ENCODE results near the gene ARMH2.

ARMH2 gene

GRCh38 chr6:24802271-24803059 lies 3.7 kb upstream of the ARMH2 start:
- no peak for TF ChIP-seq CTCF (conservative IDR thresholded peaks at IDR 0.05; ENCODE audit: control insufficient read depth, insufficient read depth, low read depth, low read length)
- no peak overlapping the region for H3K4me3 ChIP-seq (ENCODE audit: control insufficient read depth, low read depth, low read length)
- peak; percentile 50 for DNase-seq (ENCODE audit: low read depth)

DNA sequence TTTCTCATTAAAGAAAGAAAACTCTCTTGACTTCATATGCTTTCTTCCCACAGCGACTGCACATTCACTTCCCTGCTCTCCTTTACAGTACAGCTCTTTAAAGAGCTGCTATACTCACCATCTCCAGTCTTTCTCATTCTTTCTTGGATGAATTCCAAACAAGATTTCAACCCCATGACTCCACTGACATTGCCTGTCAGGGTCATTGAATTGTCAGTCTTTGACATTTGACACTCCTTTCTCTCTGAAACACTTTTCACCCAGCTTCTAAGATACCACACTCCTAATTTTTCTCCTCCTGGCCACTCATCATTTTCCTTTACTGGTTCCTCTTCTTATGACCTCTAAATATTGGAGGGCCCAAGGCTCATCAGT lies 811 bp upstream of the ARMH2 start:
- TF ChIP-seq CTCF (conservative IDR thresholded peaks at IDR 0.05; ENCODE audit: control insufficient read depth, insufficient read depth, low read depth, low read length), result no peak
- no peak for DNase-seq (ENCODE audit: low read depth)
- H3K4me3 ChIP-seq (ENCODE audit: control insufficient read depth, low read depth, low read length), result no peak overlapping the region

- DNase-seq (ENCODE audit: low read depth), result no peak
- TF ChIP-seq CTCF (conservative IDR thresholded peaks at IDR 0.05; ENCODE audit: control insufficient read depth, insufficient read depth, low read depth, low read length), result no peak
These were observed 1.0 kb downstream of the ARMH2 start for GRCh38 chr6:24797596-24798216.

DNA sequence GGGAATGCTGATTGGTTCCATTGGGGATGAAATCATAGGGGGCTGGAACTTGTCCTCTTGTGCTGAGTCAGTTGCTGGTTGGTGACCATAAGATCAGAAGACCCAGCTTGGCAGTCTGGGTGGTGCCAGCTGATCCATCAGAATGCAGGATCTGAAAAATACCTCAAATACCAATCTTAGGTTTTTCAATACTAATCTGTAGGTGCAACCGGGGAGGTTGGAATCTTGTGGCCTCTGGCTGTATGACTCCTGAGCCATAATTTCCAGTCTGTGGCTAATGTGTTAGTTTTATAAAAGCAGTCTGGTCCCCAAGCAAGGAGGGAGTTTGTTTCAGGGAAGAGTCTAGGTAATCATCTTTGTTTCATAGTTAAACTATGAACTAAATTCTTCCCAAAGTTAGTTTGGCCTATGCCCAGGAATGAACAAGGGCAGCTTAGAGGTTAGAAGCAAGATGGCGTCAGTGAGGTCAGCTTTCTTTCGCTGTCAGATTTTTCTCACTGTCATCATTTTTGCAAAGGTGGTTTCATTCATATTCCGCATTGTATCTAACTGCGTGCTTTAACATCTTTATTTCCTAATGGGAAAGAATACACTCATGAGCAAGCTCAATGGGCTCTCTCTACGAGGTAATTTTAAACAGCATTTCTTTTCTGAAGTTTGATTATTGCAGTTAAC lies 2.0 kb downstream of the ARMH2 start:
- no peak for TF ChIP-seq CTCF (conservative IDR thresholded peaks at IDR 0.05; ENCODE audit: control insufficient read depth, insufficient read depth, low read depth, low read length)
- DNase-seq (ENCODE audit: low read depth), result no peak
- no peak overlapping the region for H3K4me3 ChIP-seq (ENCODE audit: control insufficient read depth, low read depth, low read length)

More at GRCh38 chr6:24797596-24798216, 1.0 kb downstream of the ARMH2 start:
- no peak overlapping the region for H3K4me3 ChIP-seq (ENCODE audit: control insufficient read depth, low read depth, low read length)

- H3K4me3 ChIP-seq (ENCODE audit: control insufficient read depth, low read depth, low read length), result no peak overlapping the region
- no peak for TF ChIP-seq CTCF (conservative IDR thresholded peaks at IDR 0.05; ENCODE audit: control insufficient read depth, insufficient read depth, low read depth, low read length)
- DNase-seq (ENCODE audit: low read depth), result no peak
These were observed 3.6 kb downstream of the ARMH2 start for GRCh38 chr6:24795106-24795505.

GRCh38 chr6:24788031-24788665 lies 10.6 kb downstream of the ARMH2 start:
- TF ChIP-seq CTCF (conservative IDR thresholded peaks at IDR 0.05; ENCODE audit: control insufficient read depth, insufficient read depth, low read depth, low read length), result no peak
- DNase-seq (ENCODE audit: low read depth), result peak; percentile 45
- no peak overlapping the region for H3K4me3 ChIP-seq (ENCODE audit: control insufficient read depth, low read depth, low read length)
